Measurements from ENCODE around the gene NPAS4.
"Not testable (repeated sequence)": the region's sequence is repeated elsewhere in the genome, so short reads cannot be mapped to it uniquely, and the experiment has no call there.

Gene NPAS4

GRCh38 chr11:66454247-66454646 lies 33.4 kb downstream of the NPAS4 start:
- no peak for DNase-seq (ENCODE audit: low read depth in 4 of 4, low spot score in 1 of 4)

GRCh38 chr11:66454828-66455227 lies 34.0 kb downstream of the NPAS4 start:
- DNase-seq (ENCODE audit: low read depth in 4 of 4, low spot score in 1 of 4): no peak

GRCh38 chr11:66457826-66458225 lies 37.0 kb downstream of the NPAS4 start:
- no peak for DNase-seq (ENCODE audit: low read depth in 4 of 4, low spot score in 1 of 4)

- no peak for DNase-seq (ENCODE audit: low read depth in 4 of 4, low spot score in 1 of 4)
Measured at GRCh38 chr11:66459138-66459778, 38.4 kb downstream of the NPAS4 start.

GRCh38 chr11:66462010-66462409 lies 41.2 kb downstream of the NPAS4 start:
- DNase-seq (ENCODE audit: low read depth in 4 of 4, low spot score in 1 of 4): no peak

- no peak for DNase-seq (ENCODE audit: low read depth in 4 of 4, low spot score in 1 of 4)
Measured at GRCh38 chr11:66462911-66463310, 42.1 kb downstream of the NPAS4 start.

GRCh38 chr11:66464116-66464515 lies 43.3 kb downstream of the NPAS4 start:
- not testable (repeated sequence) for DNase-seq (ENCODE audit: low read depth in 4 of 4, low spot score in 1 of 4)

- no peak for DNase-seq (ENCODE audit: low read depth in 4 of 4, low spot score in 1 of 4)
Measured at GRCh38 chr11:66464916-66465315, 44.1 kb downstream of the NPAS4 start.

- no peak for DNase-seq (ENCODE audit: low read depth in 4 of 4, low spot score in 1 of 4)
Measured at GRCh38 chr11:66465373-66466224, 44.8 kb downstream of the NPAS4 start.

- DNase-seq (ENCODE audit: low read depth in 4 of 4, low spot score in 1 of 4): peak; percentile 81 to 98 (median 88)
Measured at GRCh38 chr11:66466225-66467033, 45.6 kb downstream of the NPAS4 start, which contains the start of gene PELI3. Gene PELI3, plus strand, starts transcription at chr11:66466905. Its CDS starts 1,224 bp downstream, at chr11:66468129.

- peak in 1 of 4 experiments; percentile 25 for DNase-seq (ENCODE audit: low read depth in 4 of 4, low spot score in 1 of 4)
Measured at GRCh38 chr11:66467034-66467659, 46.3 kb downstream of the NPAS4 start.

- no peak for DNase-seq (ENCODE audit: low read depth in 4 of 4, low spot score in 1 of 4)
Measured at GRCh38 chr11:66467756-66468155, 46.9 kb downstream of the NPAS4 start.

GRCh38 chr11:66468691-66469090 lies 47.9 kb downstream of the NPAS4 start:
- no peak for DNase-seq (ENCODE audit: low read depth in 4 of 4, low spot score in 1 of 4)

GRCh38 chr11:66469441-66469840 lies 48.6 kb downstream of the NPAS4 start:
- DNase-seq (ENCODE audit: low read depth in 4 of 4, low spot score in 1 of 4): no peak

GRCh38 chr11:66470015-66470414 lies 49.2 kb downstream of the NPAS4 start:
- DNase-seq (ENCODE audit: low read depth in 4 of 4, low spot score in 1 of 4): no peak

GRCh38 chr11:66471142-66471541 lies 50.3 kb downstream of the NPAS4 start:
- DNase-seq (ENCODE audit: low read depth in 4 of 4, low spot score in 1 of 4): no peak

GRCh38 chr11:66472054-66472453 lies 51.2 kb downstream of the NPAS4 start:
- no peak for DNase-seq (ENCODE audit: low read depth in 4 of 4, low spot score in 1 of 4)

GRCh38 chr11:66473167-66473566 lies 52.3 kb downstream of the NPAS4 start:
- no peak for DNase-seq (ENCODE audit: low read depth in 4 of 4, low spot score in 1 of 4)

GRCh38 chr11:66473608-66474515 lies 53.0 kb downstream of the NPAS4 start:
- no peak for DNase-seq (ENCODE audit: low read depth in 4 of 4, low spot score in 1 of 4)
